Bronchus fibroblast of lung (primary cell): ENCODE measurements around the gene CT45A2. TPM values are rescaled to one million over a fixed set of nuclear protein-coding genes. Genes with fewer than 3 reads are reported as not detected.

Experiments
- total RNA-seq: library from RNA; depleted of rRNA; stranded (reverse); fragments of >200 nt; gene quantifications from 2 replicates; pipeline ENCODE4 v1.2.3, GENCODE V29; 2015

CT45A2 gene, protein sequence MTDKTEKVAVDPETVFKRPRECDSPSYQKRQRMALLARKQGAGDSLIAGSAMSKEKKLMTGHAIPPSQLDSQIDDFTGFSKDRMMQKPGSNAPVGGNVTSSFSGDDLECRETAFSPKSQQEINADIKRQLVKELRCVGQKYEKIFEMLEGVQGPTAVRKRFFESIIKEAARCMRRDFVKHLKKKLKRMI
- total RNA-seq = not detected in 2 replicates

GRCh38 chrX:135819912-135820311, at the start of gene CT45A2:
CT45A2 (minus strand) TSS chrX:135820012; CDS start chrX:135816265, 3,747 bp downstream.

GRCh38 chrX:135854438-135854837, 34.6 kb upstream of the CT45A2 start, which contains the start of gene CT45A8:
CT45A8 (minus strand) TSS chrX:135854538; CDS start chrX:135850783, 3,755 bp downstream.

GRCh38 chrX:135837180-135837579, 17.4 kb upstream of the CT45A2 start, which contains the start of gene CT45A7:
CT45A7 (minus strand) TSS chrX:135837280; CDS start chrX:135833533, 3,747 bp downstream.

GRCh38 chrX:135802687-135803086, 17.1 kb downstream of the CT45A2 start, which contains the start of gene CT45A6:
CT45A6 (minus strand) TSS chrX:135802787; CDS start chrX:135798993, 3,794 bp downstream.

DNA sequence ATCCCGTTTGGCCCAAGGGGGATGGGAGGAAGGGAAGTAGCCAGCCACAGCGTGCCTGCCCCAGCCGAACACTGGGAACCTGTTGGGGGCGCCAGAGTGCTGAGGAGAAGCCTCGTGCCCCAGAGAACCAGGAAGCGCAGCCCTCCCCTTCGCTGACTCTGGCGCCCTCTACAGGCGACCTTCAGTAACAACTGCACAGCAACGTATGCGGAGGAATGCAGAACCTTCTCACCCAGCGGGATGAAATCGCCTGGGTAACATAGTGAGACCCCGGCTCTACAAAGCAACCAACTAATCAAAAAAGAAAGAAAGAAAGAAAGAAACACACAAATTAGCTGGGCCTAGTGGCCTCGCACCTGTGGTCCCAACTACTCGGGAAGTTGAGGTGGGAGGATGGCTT, 34.4 kb downstream of the CT45A2 start, which contains the start of gene CT45A5:
Gene CT45A5, minus strand, starts transcription at position 101 of the 400 bp plus-strand sequence. CDS start 3,774 bp downstream, outside the sequence.

DNA sequence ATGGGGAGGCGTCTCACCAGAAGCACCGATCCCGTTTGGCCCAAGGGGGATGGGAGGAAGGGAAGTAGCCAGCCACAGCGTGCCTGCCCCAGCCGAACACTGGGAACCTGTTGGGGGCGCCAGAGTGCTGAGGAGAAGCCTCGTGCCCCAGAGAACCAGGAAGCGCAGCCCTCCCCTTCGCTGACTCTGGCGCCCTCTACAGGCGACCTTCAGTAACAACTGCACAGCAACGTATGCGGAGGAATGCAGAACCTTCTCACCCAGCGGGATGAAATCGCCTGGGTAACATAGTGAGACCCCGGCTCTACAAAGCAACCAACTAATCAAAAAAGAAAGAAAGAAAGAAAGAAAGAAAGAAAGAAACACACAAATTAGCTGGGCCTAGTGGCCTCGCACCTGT, 51.7 kb downstream of the CT45A2 start, which contains the start of gene CT45A3:
Gene CT45A3, minus strand, starts transcription at position 101 of the 400 bp plus-strand sequence. CDS start 3,747 bp downstream, outside the sequence.

Other genes starting within 250 kb of the CT45A2 start
- gene CT45A1, start 106.4 kb downstream of the CT45A2 start, total RNA-seq = not detected in 2 replicates
- not detected in 2 replicates for gene CT45A3, start 51.8 kb downstream of the CT45A2 start, total RNA-seq
- gene CT45A5, start 34.5 kb downstream of the CT45A2 start, total RNA-seq = not detected in 2 replicates
- not detected in 2 replicates for gene CT45A6, start 17.2 kb downstream of the CT45A2 start, total RNA-seq
- gene CT45A7, start 17.3 kb upstream of the CT45A2 start, total RNA-seq = not detected in 2 replicates
- not detected in 2 replicates for gene CT45A8, start 34.5 kb upstream of the CT45A2 start, total RNA-seq
- gene CT45A9, start 51.8 kb upstream of the CT45A2 start, total RNA-seq = not detected in 2 replicates
- not detected in 2 replicates for gene CT45A10, start 73.4 kb upstream of the CT45A2 start, total RNA-seq
- not detected in 2 replicates for gene SAGE1, start 73.7 kb upstream of the CT45A2 start, total RNA-seq
- 15.0 and 17.3 TPM in 2 replicates for gene MMGT1, start 154.0 kb upstream of the CT45A2 start, total RNA-seq
- 15.0 and 16.1 TPM in 2 replicates for gene SLC9A6, start 165.4 kb upstream of the CT45A2 start, total RNA-seq